Activated naive CD4-positive, alpha-beta T cell treated with Interleukin-2 at 50 U/mL for 16 hours (primary cell): ENCODE results near the gene HS3ST3B1.
A peak's percentile ranks its signal among the peaks of the same experiment; 100 is the strongest.

Source experiments
- DNase-seq: peaks from one replicate; pipeline ENCODE4 v3.0.0-alpha.2; 2020

Gene HS3ST3B1

DNA sequence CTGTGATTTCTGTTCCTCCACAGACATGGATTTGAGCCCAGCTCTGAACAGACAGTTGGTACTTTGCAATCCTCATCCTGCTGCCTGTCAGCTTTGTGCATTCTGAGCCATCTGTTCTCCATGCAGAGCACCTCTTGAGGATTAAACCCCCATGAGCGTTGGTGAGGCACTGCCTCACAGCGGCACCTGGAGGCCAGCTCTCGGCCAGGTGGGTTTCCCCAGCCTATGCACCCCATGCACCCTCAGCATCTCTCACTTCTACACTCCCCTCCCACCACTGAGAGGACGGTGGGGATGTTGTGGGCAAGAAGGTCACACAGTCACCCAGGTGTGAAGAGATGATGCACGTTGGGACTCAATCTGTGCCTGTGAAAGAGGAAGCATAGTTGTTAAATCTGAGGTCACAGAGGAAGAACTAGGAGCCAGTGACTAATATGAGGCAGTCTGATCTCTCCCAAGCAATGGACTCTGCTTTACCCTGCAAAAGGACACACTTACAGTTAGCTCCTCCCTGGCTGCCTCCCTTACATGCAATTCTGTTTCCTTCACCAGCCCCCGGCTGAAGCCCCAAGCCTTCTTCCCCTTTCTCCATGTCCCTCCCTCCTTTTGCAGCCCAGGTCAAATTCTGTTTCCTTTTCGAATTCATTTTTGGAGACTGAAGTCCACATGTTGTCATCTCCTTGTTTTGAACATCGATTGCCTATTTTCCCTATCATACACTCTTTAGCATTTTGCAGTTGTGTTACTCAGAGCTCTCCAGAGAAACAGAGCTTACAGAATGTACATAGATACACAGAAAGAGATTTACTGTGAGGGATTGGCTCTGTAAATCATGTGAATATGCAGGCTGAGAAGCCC, 58.5 kb downstream of the HS3ST3B1 start:
- DNase-seq = peak; percentile 28

DNA sequence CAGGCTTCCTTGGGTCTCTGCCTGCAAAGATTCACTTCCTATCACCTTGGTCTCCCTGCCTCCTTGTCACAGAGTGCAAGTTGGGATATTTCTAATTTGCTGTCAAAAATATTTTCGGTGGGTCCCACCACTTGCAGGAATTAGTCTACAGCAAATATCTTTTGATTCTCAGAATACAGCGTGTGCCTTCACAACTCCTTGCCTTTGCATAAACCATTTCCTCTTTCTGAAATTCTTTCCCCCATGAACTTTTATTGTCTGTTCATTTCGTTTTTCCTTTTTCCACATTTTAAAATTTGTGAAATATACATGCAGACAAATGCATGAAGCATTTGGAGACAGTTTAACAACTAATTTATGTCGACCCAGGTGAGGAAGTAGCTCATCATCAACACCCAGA, 60.0 kb downstream of the HS3ST3B1 start:
- DNase-seq = no peak

DNA sequence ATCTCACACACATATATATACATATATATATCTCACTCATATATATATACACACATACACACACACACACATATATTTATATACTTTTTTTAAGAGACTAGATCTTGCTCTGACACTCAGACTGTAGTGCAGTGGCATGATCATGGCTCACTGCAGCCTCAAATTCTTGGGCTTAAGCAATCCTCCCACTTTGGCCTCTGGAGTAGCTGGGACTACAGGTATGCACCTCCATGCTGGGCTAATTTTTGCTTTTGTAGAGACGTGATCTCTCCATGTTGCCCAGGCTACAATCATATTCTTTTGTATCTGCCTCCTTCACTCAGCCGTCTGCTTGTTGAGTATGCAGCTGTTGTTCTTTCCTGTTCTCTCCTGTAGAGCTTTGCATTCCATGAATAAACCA, 60.6 kb downstream of the HS3ST3B1 start:
- no peak for DNase-seq

DNA sequence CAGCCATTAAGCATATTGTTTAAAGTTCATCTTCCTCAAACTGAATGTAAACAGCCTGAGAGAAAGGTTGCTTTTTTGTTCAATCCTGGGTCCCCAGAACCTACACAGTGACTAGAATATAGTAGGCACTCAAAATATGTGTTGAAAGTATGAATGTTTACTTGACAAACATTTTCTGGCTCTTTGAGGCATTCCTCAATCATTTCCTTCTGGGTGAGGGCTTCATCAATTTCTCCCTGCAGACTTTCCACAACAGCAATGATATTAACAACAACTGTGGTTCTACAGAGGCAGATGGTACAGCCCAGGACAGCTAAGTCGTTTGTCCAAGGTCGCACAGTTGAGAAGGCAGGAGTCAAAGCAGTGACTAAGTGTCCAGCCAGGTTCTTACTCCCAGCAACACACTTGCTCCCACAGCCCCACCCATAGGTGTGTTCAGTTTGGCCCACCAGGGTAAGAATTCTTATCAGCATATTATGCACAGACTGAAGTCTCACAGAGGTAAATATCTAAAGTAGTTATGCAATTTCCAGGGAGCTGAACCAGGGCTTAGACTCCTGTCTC, 61.1 kb downstream of the HS3ST3B1 start:
- no peak for DNase-seq

DNA sequence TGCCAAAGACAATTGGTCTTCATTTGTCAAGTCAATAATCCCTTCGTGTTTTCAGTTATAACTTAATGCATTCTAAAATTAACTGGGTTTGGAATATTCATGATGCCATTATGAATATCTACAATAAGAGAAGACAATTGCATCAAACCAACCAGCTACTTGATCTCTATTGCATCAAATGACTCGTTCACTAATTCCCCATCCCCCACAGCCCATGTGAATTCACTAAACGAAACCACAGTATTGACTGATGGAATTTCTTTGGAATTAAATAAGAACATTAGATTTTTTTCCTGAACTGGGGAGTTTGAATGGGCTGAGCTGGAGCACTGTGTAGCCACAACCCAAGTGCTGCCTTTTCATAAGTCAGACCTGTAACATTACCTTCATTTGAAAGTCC, 65.3 kb downstream of the HS3ST3B1 start:
- no peak for DNase-seq

DNA sequence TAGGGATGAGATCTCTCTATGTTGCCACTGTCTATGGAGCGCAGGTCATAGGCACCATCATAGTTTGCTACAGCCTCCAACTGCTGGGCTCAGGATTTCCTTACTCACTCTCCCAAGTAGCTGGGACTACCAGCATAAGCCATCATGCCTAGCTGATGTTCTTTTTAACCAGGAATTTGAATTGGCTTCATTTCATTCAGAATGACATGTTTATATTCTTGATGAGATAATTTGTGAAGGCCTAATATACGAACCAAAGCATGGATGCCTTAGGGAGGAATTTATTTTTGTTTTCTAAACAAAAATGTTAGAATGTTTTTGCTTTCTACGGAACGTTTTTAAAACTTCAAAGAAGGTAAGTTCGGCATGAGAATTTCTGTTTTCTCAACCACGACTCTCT, 71.6 kb downstream of the HS3ST3B1 start:
- DNase-seq = no peak

DNA sequence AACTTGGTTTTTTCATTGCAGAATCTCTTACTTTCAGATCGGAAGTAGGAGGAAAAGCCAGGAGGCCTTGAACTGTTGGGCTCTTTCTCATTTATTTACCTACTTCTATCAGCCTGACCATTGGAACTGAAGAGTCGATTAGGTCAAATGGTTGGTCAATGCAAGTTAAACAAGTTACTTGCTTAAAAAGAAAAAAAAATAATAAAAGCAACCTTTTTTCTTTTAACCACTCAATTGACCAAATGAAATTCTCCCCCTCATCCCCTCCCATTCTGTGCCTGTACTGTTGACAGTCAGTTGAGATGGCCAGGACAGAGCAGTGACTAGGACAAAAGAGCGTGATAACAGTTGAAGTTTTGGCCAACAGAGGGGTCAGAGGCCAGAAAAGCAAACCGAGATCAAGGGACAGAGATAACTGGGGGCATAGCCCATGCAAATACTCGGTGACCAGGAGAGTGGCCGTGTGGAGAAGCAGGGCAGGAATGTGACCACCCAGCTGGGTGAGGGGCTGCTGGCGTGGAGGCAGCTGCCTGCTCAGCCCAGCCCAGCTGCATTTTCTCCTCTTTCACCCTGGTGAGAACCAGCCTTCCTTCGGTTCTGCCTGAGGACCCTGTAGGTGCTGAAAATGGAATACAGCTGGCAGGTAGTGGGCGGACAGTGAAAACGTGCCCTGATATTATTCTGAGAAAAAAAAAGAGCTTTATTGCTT, 72.2 kb downstream of the HS3ST3B1 start:
- no peak for DNase-seq

DNA sequence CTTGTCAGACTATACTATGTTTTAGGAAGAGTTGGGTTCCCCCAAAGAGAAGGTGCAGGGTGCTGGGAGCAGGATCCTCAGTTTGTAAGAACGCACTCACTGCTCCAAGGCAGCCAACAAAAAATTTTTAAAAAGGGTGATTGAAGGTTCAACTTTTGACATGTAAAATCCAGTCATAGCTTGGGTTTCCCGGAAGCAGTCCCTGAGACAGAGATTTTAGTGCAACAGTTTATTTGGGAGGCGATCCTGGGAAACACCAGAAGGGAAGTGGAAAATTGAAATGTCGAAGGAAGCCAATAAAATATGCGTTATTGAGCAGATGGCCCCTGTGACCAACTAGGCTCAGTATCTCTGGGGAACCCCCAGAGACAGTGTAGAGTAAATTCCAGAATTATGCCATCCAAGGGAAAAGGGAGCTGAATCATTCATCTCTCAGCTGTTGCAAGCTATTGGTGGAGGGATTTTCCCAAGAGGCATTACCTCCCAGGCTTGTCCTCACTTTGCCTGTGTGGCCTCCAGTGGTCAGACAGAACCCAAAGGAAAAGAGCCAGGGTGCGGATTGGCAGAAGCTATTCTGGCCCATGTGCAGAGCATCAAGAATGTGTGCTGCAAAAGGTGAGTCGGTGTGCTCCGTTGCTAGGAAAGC, 72.9 kb downstream of the HS3ST3B1 start:
- DNase-seq = no peak

DNA sequence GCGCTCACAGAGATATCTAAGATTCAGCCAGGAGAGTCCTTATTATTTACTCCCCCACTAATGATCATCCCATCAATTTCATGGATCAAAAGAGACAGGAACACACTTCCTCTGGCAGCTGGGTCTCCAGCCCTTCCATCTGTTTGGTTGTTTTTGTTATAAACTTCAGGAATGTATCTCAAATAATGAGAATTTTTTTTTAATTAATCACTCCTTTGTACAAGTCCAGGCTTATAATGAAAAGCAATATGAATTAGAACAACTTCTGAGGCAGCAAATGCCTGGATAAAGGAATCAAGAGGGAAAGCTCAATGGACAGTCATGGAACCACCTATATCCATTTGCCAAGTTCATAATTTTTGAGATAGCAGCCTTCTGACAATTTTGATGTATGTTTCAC, 73.4 kb downstream of the HS3ST3B1 start:
- DNase-seq = no peak

DNA sequence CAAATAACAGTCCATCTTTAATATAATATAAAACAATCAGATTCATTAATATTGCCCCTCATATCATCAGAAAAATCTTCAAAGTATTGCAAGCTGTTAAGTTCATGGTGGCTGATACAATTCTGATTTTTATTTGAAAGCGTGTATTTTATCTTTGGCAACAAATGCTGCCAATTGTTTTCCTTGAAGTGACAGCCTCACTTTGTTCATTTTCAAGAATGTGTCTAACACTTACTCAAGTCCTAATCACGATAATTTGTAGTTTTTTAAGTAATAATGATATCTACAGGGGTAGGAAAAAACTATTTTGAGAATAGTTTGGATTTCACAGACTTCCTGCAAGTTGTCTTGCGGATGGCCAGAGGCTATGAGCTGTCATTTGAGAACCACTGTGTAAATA, 75.8 kb downstream of the HS3ST3B1 start:
- no peak for DNase-seq

DNA sequence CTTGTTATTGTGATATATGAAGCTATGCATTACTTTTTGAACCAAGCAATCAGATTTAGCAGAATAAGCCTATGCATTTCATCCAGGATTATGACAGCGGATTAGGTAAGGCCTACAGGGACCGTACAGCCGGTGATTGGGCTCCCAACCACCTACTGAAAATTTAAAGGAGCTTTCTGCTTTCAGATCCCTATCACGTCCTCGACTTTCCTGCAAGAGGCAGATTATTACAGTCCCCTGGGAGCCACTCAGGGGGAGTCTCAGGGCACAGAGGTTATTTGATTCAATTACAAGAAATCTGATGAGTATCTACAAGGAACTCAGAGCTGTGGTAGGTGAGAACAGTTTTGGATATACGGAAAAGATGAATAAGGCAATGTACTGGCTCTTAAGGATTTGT, 80.7 kb downstream of the HS3ST3B1 start:
- DNase-seq = no peak

DNA sequence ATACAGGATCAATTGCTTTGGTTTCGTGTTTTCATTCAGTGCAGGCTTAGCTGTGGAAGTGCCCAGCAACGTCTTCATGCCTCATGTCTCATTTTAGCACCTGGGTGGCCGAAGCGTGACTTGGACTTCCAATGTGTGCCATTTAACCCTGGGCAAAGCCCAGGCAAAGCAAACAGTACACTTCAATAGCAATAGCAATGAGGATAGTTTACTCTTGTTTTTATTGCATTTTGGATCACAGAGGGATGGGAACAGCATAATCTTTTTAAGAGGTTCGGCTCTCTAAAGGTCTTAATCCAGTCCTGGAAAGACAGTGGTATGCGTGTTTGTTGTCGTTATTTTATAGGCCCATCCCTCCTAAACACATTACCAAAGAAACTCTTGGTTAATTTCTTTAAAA, 86.2 kb downstream of the HS3ST3B1 start:
- no peak for DNase-seq

DNA sequence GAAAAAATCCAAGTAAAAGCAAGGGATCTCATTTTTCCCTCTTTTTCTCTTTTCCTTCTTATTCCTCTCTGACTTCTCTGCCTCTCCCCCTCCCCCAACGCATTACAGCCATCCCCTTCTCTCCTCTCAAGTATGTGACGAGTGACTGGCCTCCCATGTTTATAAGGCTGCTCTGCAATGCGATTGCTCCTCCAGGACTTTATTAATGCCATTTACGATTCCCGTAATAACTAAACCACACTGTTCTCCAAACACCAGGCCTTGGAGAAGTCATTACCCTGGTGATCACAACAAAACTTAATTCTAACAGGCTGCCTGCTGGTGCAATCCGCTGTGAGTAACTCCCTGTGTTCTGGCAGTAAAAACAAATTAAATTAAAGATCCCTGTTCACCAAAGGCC, 88.8 kb downstream of the HS3ST3B1 start:
- no peak for DNase-seq

DNA sequence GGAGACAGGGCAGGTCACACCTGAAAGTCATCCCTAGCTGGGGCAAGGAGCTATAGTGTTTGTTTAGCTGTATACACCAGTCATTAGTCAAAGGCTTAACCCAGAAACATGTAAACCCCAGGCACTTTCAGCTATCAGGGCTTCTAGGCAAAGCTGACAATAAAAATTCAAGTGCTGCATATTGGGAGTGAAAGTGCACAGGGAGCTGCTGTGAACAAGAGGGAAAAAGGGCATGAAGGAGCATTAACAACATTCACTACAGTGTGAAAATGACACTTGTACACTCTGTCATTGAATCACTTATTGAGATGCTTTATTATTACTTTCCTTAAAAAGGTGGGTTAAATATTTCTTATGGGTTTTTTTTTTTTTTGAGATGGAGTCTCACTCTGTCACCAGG, 92.8 kb downstream of the HS3ST3B1 start:
- no peak for DNase-seq

DNA sequence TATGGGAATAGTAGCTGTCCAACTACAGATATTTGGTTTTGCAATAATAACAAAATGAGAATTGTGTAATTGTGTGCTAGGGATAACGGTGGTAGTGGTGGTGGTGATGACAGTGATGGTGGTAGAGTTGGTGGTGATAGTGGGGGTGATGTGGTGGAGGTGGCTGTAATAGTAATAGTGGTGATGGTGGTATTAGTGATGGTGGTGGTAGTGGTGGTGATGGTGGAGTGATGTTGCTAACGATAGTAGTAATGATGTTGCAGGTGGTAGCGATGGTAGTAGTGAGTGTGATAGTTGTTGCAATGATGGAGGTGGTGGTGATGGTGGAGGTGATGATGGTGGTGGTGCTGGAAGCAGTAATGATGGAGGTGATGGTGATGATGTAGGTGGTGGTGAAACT, 94.4 kb downstream of the HS3ST3B1 start:
- DNase-seq = no peak

DNA sequence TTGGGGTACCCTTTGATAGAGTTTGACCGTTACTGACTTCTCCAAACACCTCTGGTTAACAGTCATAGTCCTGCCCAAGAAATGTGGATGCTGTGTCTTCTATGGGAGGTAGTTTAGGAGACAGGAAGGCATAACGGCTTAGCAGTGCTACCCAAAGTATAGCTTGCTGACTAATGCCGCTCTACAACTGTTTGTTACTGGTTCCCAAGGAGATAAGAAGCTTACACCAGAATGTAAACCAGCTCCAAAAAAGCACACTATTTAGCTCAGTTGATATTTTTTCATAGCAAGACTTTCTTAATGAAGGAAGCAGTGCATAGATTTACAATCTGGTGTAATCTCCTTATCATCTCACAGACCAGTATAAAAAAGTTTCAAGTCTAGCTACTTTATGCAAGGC, 95.7 kb downstream of the HS3ST3B1 start:
- DNase-seq = no peak

DNA sequence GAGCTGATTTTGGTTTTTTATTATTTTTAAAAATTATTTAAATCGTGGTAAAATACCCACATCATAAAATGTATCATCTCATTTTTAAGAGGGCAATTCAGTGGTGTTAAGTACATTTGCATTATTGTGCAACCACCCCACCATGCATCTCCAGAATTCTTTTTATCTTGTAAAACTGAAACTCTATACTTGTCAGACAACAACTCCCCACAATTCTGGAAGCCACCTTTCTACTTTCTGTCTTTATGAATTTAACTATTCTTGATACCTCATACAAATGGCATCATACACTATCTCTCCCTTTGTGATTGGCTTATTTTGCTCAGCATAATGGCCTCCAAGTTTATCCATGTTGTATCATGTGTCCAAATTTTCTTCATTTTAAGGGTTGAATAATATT, 97.9 kb downstream of the HS3ST3B1 start:
- DNase-seq = no peak
